HEK293 (cell line): ENCODE data around the gene KEAP1.

Experiments
- KLF7 ChIP-seq: fragments of 450-650 bp; formaldehyde crosslinking; IDR thresholded peaks from 2 replicates; pipeline ENCODE4 v1.5.1; 2016; ENCODE audit warnings: missing biosample characterization, missing genetic modification characterization, borderline replicate concordance
- MZF1 ChIP-seq: fragments of 450-650 bp; formaldehyde crosslinking; IDR thresholded peaks from 2 replicates; pipeline ENCODE4 v1.5.1; 2017; ENCODE audit warnings: missing biosample characterization, missing genetic modification characterization, borderline replicate concordance
- SP2 ChIP-seq: fragments of 450-650 bp; formaldehyde crosslinking; IDR thresholded peaks from 2 replicates; pipeline ENCODE4 v1.5.1; 2016; ENCODE audit warnings: missing biosample characterization, missing genetic modification characterization
- SP3 ChIP-seq: fragments of 450-650 bp; formaldehyde crosslinking; IDR thresholded peaks from 2 replicates; pipeline ENCODE4 v1.5.1; 2016; ENCODE audit warnings: missing biosample characterization, missing genetic modification characterization
- ZBTB48 ChIP-seq: fragments of 450-650 bp; formaldehyde crosslinking; IDR thresholded peaks from 2 replicates; pipeline ENCODE4 v1.5.1; 2016; ENCODE audit warnings: missing biosample characterization, missing genetic modification characterization
- ZFP37 ChIP-seq: fragments of 450-650 bp; formaldehyde crosslinking; IDR thresholded peaks from 2 replicates; pipeline ENCODE4 v1.5.1; 2016; ENCODE audit warnings: missing biosample characterization, missing genetic modification characterization
- ZNF157 ChIP-seq: fragments of 450-650 bp; formaldehyde crosslinking; IDR thresholded peaks from 2 replicates; pipeline ENCODE4 v1.5.1; 2016; ENCODE audit warnings: missing biosample characterization, missing genetic modification characterization
- ZNF2 ChIP-seq: fragments of 450-650 bp; formaldehyde crosslinking; IDR thresholded peaks from 2 replicates; pipeline ENCODE4 v1.5.1; 2016; ENCODE audit warnings: missing biosample characterization, missing genetic modification characterization
- ZNF324 ChIP-seq: fragments of 450-650 bp; formaldehyde crosslinking; IDR thresholded peaks from 2 replicates; pipeline ENCODE4 v1.5.1; 2016; ENCODE audit warnings: missing biosample characterization, missing genetic modification characterization
- ZNF433 ChIP-seq: fragments of 450-650 bp; formaldehyde crosslinking; IDR thresholded peaks from 2 replicates; pipeline ENCODE4 v1.5.1; 2016; ENCODE audit warnings: missing biosample characterization, missing genetic modification characterization, low read depth
- ZNF473 ChIP-seq: fragments of 450-650 bp; formaldehyde crosslinking; IDR thresholded peaks from 2 replicates; pipeline ENCODE4 v1.5.1; 2017; ENCODE audit warnings: missing biosample characterization, missing genetic modification characterization
- ZNF48 ChIP-seq: fragments of 450-650 bp; formaldehyde crosslinking; IDR thresholded peaks from 2 replicates; pipeline ENCODE4 v1.5.1; 2016; ENCODE audit warnings: missing biosample characterization, missing genetic modification characterization
- ZNF510 ChIP-seq: fragments of 450-650 bp; formaldehyde crosslinking; IDR thresholded peaks from 2 replicates; pipeline ENCODE4 v1.5.1; 2018; ENCODE audit warnings: mild to moderate bottlenecking, missing genetic modification characterization, missing biosample characterization; ENCODE audit not compliant: insufficient replicate concordance
- ZNF521 ChIP-seq: fragments of 450-650 bp; formaldehyde crosslinking; IDR thresholded peaks from 2 replicates; pipeline ENCODE4 v1.5.1; 2017; ENCODE audit warnings: missing biosample characterization, mild to moderate bottlenecking, missing genetic modification characterization
- ZNF530 ChIP-seq: fragments of 450-650 bp; formaldehyde crosslinking; IDR thresholded peaks from 2 replicates; pipeline ENCODE4 v1.5.1; 2016; ENCODE audit warnings: low read depth, missing biosample characterization, missing genetic modification characterization
- ZNF544 ChIP-seq: fragments of 450-650 bp; formaldehyde crosslinking; IDR thresholded peaks from 2 replicates; pipeline ENCODE4 v1.5.0; 2017; ENCODE audit warnings: missing biosample characterization, missing genetic modification characterization
- ZNF571 ChIP-seq: fragments of 450-650 bp; formaldehyde crosslinking; IDR thresholded peaks from 2 replicates; pipeline ENCODE4 v1.5.0; 2017; ENCODE audit warnings: missing biosample characterization, missing genetic modification characterization
- ZNF664 ChIP-seq: fragments of 450-650 bp; formaldehyde crosslinking; IDR thresholded peaks from 2 replicates; pipeline ENCODE4 v1.5.1; 2016; ENCODE audit warnings: missing biosample characterization, missing genetic modification characterization
- ZNF677 ChIP-seq: fragments of 450-650 bp; IDR thresholded peaks from 2 replicates; pipeline ENCODE4 v1.5.0; 2018; ENCODE audit warnings: missing biosample characterization, mild to moderate bottlenecking, missing genetic modification characterization, moderate library complexity
- ZNF692 ChIP-seq: fragments of 450-650 bp; formaldehyde crosslinking; IDR thresholded peaks from 2 replicates; pipeline ENCODE4 v1.5.1; 2016; ENCODE audit warnings: missing biosample characterization, missing genetic modification characterization
- ZNF768 ChIP-seq: fragments of 450-650 bp; formaldehyde crosslinking; IDR thresholded peaks from 2 replicates; pipeline ENCODE4 v1.5.1; 2018; ENCODE audit warnings: missing biosample characterization, mild to moderate bottlenecking, missing genetic modification characterization
- TF ChIP-seq, protein P1 (sequence below): fragments of 450-650 bp; formaldehyde crosslinking; IDR thresholded peaks from 2 replicates; pipeline ENCODE4 v1.5.1; 2016; ENCODE audit warnings: missing biosample characterization, missing genetic modification characterization
- TF ChIP-seq, protein P2 (sequence below): fragments of 450-650 bp; formaldehyde crosslinking; IDR thresholded peaks from 2 replicates; pipeline ENCODE4 v1.5.1; 2016; ENCODE audit warnings: missing biosample characterization, missing genetic modification characterization, low read depth
- TF ChIP-seq, protein P3 (sequence below): fragments of 450-650 bp; formaldehyde crosslinking; IDR thresholded peaks from 2 replicates; pipeline ENCODE4 v1.5.1; 2016; ENCODE audit warnings: missing biosample characterization, missing genetic modification characterization
- TF ChIP-seq, protein P4 (sequence below): fragments of 450-650 bp; formaldehyde crosslinking; conservative IDR thresholded peaks from 2 replicates; pipeline ENCODE4 v1.5.1; 2016; ENCODE audit warnings: low read depth, missing biosample characterization, missing genetic modification characterization

Gene KEAP1

DNA sequence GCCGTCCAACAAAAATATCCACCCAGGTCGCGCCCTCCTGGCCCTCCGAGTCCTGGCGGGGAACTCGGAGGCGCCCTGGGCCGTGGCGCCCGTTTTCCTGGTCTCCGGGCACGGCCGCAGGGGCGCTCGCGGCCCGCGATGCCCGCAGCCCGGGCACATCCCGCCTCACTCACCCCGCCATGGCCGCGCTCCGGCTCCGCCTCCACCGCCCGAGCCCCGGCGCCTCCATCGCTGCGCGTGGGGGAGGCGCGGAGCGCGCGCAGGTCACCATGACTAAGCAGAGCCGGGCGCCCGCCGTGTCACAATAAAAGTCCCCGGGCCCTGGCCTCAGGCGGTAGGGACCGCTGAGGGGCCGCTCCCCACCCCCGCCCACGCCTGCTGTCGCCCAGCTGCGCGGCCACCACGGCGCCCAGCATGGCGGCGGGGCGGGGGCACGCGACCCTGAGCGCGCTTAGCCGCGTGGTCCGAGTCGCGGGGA lies 593 bp downstream of the KEAP1 start (continued):
- no peak for TF ChIP-seq ZNF530
- TF ChIP-seq ZNF433 (tag by site-specific recombination), result no peak
- no peak for TF ChIP-seq ZNF768 (tag by site-specific recombination)
- no peak for TF ChIP-seq ZNF510 (tag by site-specific recombination)
- no peak for TF ChIP-seq ZNF571 (tag by site-specific recombination)
- no peak for TF ChIP-seq ZNF157 (tag by site-specific recombination)
- peak; percentile 8; the same call in 1 of the 2 replicates for TF ChIP-seq ZFP37 (tag by site-specific recombination)
- no peak for TF ChIP-seq KLF7 (tag by site-specific recombination)
- TF ChIP-seq, protein P1, sequence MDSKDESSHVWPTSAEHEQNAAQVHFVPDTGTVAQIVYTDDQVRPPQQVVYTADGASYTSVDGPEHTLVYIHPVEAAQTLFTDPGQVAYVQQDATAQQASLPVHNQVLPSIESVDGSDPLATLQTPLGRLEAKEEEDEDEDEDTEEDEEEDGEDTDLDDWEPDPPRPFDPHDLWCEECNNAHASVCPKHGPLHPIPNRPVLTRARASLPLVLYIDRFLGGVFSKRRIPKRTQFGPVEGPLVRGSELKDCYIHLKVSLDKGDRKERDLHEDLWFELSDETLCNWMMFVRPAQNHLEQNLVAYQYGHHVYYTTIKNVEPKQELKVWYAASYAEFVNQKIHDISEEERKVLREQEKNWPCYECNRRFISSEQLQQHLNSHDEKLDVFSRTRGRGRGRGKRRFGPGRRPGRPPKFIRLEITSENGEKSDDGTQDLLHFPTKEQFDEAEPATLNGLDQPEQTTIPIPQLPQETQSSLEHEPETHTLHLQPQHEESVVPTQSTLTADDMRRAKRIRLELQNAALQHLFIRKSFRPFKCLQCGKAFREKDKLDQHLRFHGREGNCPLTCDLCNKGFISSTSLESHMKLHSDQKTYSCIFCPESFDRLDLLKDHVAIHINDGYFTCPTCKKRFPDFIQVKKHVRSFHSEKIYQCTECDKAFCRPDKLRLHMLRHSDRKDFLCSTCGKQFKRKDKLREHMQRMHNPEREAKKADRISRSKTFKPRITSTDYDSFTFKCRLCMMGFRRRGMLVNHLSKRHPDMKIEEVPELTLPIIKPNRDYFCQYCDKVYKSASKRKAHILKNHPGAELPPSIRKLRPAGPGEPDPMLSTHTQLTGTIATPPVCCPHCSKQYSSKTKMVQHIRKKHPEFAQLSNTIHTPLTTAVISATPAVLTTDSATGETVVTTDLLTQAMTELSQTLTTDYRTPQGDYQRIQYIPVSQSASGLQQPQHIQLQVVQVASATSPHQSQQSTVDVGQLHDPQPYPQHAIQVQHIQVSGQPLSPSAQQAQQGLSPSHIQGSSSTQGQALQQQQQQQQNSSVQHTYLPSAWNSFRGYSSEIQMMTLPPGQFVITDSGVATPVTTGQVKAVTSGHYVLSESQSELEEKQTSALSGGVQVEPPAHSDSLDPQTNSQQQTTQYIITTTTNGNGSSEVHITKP (tag by site-specific recombination), result peak; percentile 85
- TF ChIP-seq, protein P2, sequence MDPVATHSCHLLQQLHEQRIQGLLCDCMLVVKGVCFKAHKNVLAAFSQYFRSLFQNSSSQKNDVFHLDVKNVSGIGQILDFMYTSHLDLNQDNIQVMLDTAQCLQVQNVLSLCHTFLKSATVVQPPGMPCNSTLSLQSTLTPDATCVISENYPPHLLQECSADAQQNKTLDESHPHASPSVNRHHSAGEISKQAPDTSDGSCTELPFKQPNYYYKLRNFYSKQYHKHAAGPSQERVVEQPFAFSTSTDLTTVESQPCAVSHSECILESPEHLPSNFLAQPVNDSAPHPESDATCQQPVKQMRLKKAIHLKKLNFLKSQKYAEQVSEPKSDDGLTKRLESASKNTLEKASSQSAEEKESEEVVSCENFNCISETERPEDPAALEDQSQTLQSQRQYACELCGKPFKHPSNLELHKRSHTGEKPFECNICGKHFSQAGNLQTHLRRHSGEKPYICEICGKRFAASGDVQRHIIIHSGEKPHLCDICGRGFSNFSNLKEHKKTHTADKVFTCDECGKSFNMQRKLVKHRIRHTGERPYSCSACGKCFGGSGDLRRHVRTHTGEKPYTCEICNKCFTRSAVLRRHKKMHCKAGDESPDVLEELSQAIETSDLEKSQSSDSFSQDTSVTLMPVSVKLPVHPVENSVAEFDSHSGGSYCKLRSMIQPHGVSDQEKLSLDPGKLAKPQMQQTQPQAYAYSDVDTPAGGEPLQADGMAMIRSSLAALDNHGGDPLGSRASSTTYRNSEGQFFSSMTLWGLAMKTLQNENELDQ (tag by site-specific recombination), result no peak; the same call in 1 of the 2 replicates
- TF ChIP-seq ZNF521 (tag by site-specific recombination), result no peak
- TF ChIP-seq ZNF48 (tag by site-specific recombination), result no peak
- no peak for TF ChIP-seq ZNF664 (tag by site-specific recombination)
- TF ChIP-seq MZF1 (tag by site-specific recombination), result peak; percentile 45; the same call in 1 of the 2 replicates
- TF ChIP-seq, protein P3, sequence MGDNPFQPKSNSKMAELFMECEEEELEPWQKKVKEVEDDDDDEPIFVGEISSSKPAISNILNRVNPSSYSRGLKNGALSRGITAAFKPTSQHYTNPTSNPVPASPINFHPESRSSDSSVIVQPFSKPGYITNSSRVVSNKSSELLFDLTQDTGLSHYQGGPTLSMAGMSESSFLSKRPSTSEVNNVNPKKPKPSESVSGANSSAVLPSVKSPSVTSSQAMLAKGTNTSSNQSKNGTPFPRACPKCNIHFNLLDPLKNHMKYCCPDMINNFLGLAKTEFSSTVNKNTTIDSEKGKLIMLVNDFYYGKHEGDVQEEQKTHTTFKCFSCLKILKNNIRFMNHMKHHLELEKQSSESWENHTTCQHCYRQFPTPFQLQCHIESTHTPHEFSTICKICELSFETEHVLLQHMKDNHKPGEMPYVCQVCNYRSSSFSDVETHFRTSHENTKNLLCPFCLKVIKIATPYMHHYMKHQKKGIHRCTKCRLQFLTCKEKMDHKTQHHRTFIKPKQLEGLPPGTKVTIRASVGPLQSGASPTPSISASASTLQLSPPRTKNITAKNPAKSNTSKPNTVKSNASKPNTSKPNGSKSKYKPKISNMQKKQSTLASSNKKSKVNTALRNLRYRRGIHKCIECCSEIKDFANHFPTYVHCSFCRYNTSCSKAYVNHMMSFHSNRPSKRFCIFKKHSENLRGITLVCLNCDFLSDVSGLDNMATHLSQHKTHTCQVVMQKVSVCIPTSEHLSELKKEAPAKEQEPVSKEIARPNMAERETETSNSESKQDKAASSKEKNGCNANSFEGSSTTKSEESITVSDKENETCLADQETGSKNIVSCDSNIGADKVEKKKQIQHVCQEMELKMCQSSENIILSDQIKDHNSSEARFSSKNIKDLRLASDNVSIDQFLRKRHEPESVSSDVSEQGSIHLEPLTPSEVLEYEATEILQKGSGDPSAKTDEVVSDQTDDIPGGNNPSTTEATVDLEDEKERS, result no peak
- no peak for TF ChIP-seq ZNF473 (tag by site-specific recombination)
- TF ChIP-seq ZNF692 (tag by site-specific recombination), result peak; percentile 74; the same call in 1 of the 2 replicates
- no peak for TF ChIP-seq ZNF2 (tag by site-specific recombination)
- peak; percentile 59; the same call in 1 of the 2 replicates for TF ChIP-seq ZNF677 (tag by site-specific recombination)
- TF ChIP-seq ZNF544 (tag by site-specific recombination), result no peak
- TF ChIP-seq ZBTB48 (tag by site-specific recombination), result no peak
- TF ChIP-seq SP2, result no peak
- TF ChIP-seq, protein P4, sequence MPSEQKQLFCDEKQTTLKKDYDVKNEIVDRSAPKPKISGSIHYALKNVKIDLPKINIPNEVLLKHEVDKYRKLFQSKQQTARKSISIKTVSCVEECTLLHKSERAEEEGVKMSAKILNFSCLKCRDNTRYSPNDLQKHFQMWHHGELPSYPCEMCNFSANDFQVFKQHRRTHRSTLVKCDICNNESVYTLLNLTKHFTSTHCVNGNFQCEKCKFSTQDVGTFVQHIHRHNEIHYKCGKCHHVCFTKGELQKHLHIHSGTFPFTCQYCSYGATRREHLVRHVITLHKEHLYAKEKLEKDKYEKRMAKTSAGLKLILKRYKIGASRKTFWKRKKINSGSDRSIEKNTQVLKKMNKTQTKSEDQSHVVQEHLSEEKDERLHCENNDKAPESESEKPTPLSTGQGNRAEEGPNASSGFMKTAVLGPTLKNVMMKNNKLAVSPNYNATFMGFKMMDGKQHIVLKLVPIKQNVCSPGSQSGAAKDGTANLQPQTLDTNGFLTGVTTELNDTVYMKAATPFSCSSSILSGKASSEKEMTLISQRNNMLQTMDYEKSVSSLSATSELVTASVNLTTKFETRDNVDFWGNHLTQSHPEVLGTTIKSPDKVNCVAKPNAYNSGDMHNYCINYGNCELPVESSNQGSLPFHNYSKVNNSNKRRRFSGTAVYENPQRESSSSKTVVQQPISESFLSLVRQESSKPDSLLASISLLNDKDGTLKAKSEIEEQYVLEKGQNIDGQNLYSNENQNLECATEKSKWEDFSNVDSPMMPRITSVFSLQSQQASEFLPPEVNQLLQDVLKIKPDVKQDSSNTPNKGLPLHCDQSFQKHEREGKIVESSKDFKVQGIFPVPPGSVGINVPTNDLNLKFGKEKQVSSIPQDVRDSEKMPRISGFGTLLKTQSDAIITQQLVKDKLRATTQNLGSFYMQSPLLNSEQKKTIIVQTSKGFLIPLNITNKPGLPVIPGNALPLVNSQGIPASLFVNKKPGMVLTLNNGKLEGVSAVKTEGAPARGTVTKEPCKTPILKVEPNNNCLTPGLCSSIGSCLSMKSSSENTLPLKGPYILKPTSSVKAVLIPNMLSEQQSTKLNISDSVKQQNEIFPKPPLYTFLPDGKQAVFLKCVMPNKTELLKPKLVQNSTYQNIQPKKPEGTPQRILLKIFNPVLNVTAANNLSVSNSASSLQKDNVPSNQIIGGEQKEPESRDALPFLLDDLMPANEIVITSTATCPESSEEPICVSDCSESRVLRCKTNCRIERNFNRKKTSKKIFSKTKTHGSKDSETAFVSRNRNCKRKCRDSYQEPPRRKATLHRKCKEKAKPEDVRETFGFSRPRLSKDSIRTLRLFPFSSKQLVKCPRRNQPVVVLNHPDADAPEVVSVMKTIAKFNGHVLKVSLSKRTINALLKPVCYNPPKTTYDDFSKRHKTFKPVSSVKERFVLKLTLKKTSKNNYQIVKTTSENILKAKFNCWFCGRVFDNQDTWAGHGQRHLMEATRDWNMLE (tag by site-specific recombination), result no peak
- no peak for TF ChIP-seq ZNF324
- peak; percentile 47 for TF ChIP-seq SP3 (tag by site-specific recombination)
